GM23338 (cell line): ENCODE data around the gene MDM2. TPM values are rescaled to one million over a fixed set of nuclear protein-coding genes. Genes with fewer than 3 reads are reported as not detected.

ENCODE experiments used
- ATAC-seq: fragments of 200-7000 bp; cut with Tn5 transposase; 3 replicates; pipeline ENCODE4 v1.9.1; 2020
- DNase-seq: peaks from one replicate; pipeline ENCODE4 v3.0.0-alpha.2; 2015; ENCODE audit warnings: low spot score
- H2AFZ ChIP-seq: fragments of 200-600 bp; sonication (generic); 2 replicates; pipeline ENCODE4 v1.8.0; 2016; ENCODE audit warnings: antibody characterized with exemption, mild to moderate bottlenecking, moderate library complexity
- H3F3A ChIP-seq: fragments of 200-600 bp; sonication (generic); replicated peaks from 2 replicates; pipeline ENCODE4 v1.8.0; 2017; ENCODE audit warnings: antibody characterized with exemption, mixed run types, low read depth
- H3K27ac ChIP-seq: fragments of 200-600 bp; sonication (generic); 2 replicates; pipeline ENCODE4 v1.6.1; 2016; ENCODE audit warnings: low read depth
- H3K27me3 ChIP-seq: fragments of 200-600 bp; sonication (generic); 2 replicates; pipeline ENCODE4 v1.8.0; 2016; ENCODE audit warnings: mild to moderate bottlenecking, mixed run types, moderate library complexity; ENCODE audit not compliant: insufficient read depth
- H3K36me3 ChIP-seq: fragments of 200-600 bp; sonication (generic); 2 replicates; pipeline ENCODE4 v1.8.0; 2016; ENCODE audit warnings: mild to moderate bottlenecking; ENCODE audit not compliant: insufficient read depth
- H3K4me1 ChIP-seq: fragments of 200-600 bp; sonication (generic); 2 replicates; pipeline ENCODE4 v1.8.0; 2016; ENCODE audit warnings: mild to moderate bottlenecking, moderate library complexity; ENCODE audit not compliant: insufficient read depth
- H3K4me2 ChIP-seq: fragments of 200-600 bp; sonication (generic); 2 replicates; pipeline ENCODE4 v1.7.1; 2017; ENCODE audit warnings: mixed run types
- H3K4me3 ChIP-seq: fragments of 200-600 bp; sonication (generic); 2 replicates; pipeline ENCODE4 v1.6.1; 2016; ENCODE audit warnings: mixed run types
- H3K79me2 ChIP-seq: fragments of 200-600 bp; sonication (generic); replicated peaks from 2 replicates; pipeline ENCODE4 v1.8.0; 2017; ENCODE audit warnings: mild to moderate bottlenecking; ENCODE audit not compliant: insufficient read depth
- H3K9me2 ChIP-seq: fragments of 200-600 bp; sonication (generic); 2 replicates; pipeline ENCODE4 v1.8.0; 2017; ENCODE audit not compliant: insufficient read depth
- H4K20me1 ChIP-seq: fragments of 200-600 bp; sonication (generic); replicated peaks from 2 replicates; pipeline ENCODE4 v1.8.0; 2017; ENCODE audit warnings: mild to moderate bottlenecking; ENCODE audit not compliant: insufficient read depth
- H3K27ac Mint-ChIP-seq: 2 replicates; pipeline ENCODE4 v1.8.0; 2020; ENCODE audit warnings: inconsistent platforms, mild to moderate bottlenecking, moderate library complexity, mixed read lengths
- H3K27me3 Mint-ChIP-seq: 3 replicates; pipeline ENCODE4 v1.8.0; 2022; ENCODE audit warnings: low read depth, mild to moderate bottlenecking, moderate library complexity, mixed read lengths, inconsistent platforms; ENCODE audit not compliant: insufficient read depth, poor library complexity
- H3K36me3 Mint-ChIP-seq: 3 replicates; pipeline ENCODE4 v1.8.0; 2021; ENCODE audit warnings: low read depth, mild to moderate bottlenecking, inconsistent platforms, moderate library complexity, mixed read lengths
- H3K4me1 Mint-ChIP-seq: 3 replicates; pipeline ENCODE4 v1.8.0; 2020; ENCODE audit warnings: mild to moderate bottlenecking, inconsistent platforms, mixed read lengths
- H3K4me3 Mint-ChIP-seq: 3 replicates; pipeline ENCODE4 v1.8.0; 2021; ENCODE audit warnings: moderate library complexity, mild to moderate bottlenecking, inconsistent platforms, mixed read lengths
- H3K9me3 Mint-ChIP-seq: 3 replicates; pipeline ENCODE4 v1.8.0; 2020; ENCODE audit warnings: moderate library complexity, mild to moderate bottlenecking, inconsistent platforms, mixed read lengths
- CREB1 ChIP-seq: fragments of 250-450 bp; sonication (Bioruptor Pico); IDR thresholded peaks from 2 replicates; pipeline ENCODE4 v1.5.0; 2020; ENCODE audit warnings: low read depth, mild to moderate bottlenecking, moderate library complexity
- CTCF ChIP-seq, 2 experiments: fragments of 200-600 bp in 1 of 2; sonication (generic) in 1 of 2; conservative IDR thresholded peaks; 2 replicates each; pipeline versions ENCODE4 v1.5.1 to v1.6.1; 2016 to 2017; ENCODE audit warnings: antibody characterized with exemption in 2 of 2, low read depth in 2 of 2, mild to moderate bottlenecking in 2 of 2, moderate library complexity in 1 of 2
- EZH2 ChIP-seq: fragments of 200-600 bp; sonication (generic); IDR thresholded peaks from one replicate; pipeline ENCODE4 v1.8.0; 2017; ENCODE audit warnings: antibody characterized with exemption, mild to moderate bottlenecking, low read depth; ENCODE audit not compliant: unreplicated experiment
- EZH2phosphoT487 ChIP-seq: fragments of 200-600 bp; sonication (generic); IDR thresholded peaks from one replicate; pipeline ENCODE4 v1.8.1; 2018; ENCODE audit warnings: antibody characterized with exemption; ENCODE audit not compliant: unreplicated experiment
- NANOG ChIP-seq: IDR thresholded peaks from 2 replicates; pipeline ENCODE4 v1.6.1; 2016; ENCODE audit warnings: antibody characterized with exemption, borderline replicate concordance
- POLR2AphosphoS5 ChIP-seq: IDR thresholded peaks from 2 replicates; pipeline ENCODE4 v1.6.1; 2016; ENCODE audit warnings: antibody characterized with exemption, low read depth
- STAT1 ChIP-seq: IDR thresholded peaks from one replicate; pipeline ENCODE4 v1.6.1; 2016; ENCODE audit warnings: antibody characterized with exemption; ENCODE audit not compliant: unreplicated experiment
- ZNF114 ChIP-seq: fragments of 250-450 bp; sonication (Bioruptor Pico); IDR thresholded peaks from 2 replicates; pipeline ENCODE4 v1.5.0; 2020; ENCODE audit warnings: mild to moderate bottlenecking, moderate library complexity
- ZNF331 ChIP-seq: fragments of 250-450 bp; sonication (Bioruptor Pico); IDR thresholded peaks from 2 replicates; pipeline ENCODE4 v1.5.0; 2020; ENCODE audit warnings: low read depth, mild to moderate bottlenecking, moderate library complexity
- polyA plus RNA-seq: library from polyadenylated mRNA; unstranded; fragments of >200 nt; fragmentation: Nextera tagmentation; extraction: Ambion mirVana; gene quantifications from 2 replicates; pipeline ENCODE4 v1.2.1, GENCODE V29; 2016
- total RNA-seq: library from RNA; depleted of rRNA; stranded (reverse); fragments of >200 nt; shearing (Covaris generic); gene quantifications from 2 replicates; pipeline ENCODE4 v1.2.3, GENCODE V29; 2014
- TF ChIP-seq, protein P1 (sequence below): fragments of 250-450 bp; sonication (Bioruptor Pico); IDR thresholded peaks from 2 replicates; pipeline ENCODE4 v1.5.0; 2020; ENCODE audit warnings: mild to moderate bottlenecking, moderate library complexity

The MDM2 gene
- total and polyA plus RNA-seq, 2 experiments from 2014 or later = 105 to 136 TPM

- Histone ChIP-seq H3K4me3 (no peak overlapping the region), H3K4me2 (no peak overlapping the region), H3K9me2 (no peaks in the 10 kb centered on the region), H3K36me3 (no peaks in the 10 kb centered on the region), H4K20me1 (no peaks in the 10 kb centered on the region), H3K79me2 (no peaks in the 10 kb centered on the region), H3F3A (no peaks in the 10 kb centered on the region), H3K27ac (no peak overlapping the region), H3K4me1 (no peaks in the 10 kb centered on the region), H2AFZ (peak overlapping the region; percentile 39; the same call in 1 of the 2 replicates), H3K27me3 (no peaks in the 10 kb centered on the region)
- no peak; the same call in 2 of the 3 replicates for ATAC-seq
- TF ChIP-seq POLR2AphosphoS5 (no peak), ZNF331 (CRISPR knock-in tag) (no peak), EZH2 (no peak), ZNF114 (CRISPR knock-in tag) (no peak), CTCF (conservative IDR thresholded peaks at IDR 0.05; ENCODE audit: low read depth in 2 of 2) (peak in 1 of 2 experiments; percentile 48; a peak in 2 of 4 replicates)
- Mint-ChIP-seq H3K9me3 (no peaks in the 10 kb centered on the region), H3K4me3 (no peak overlapping the region), H3K27me3 (no peaks in the 10 kb centered on the region), H3K27ac (no peak overlapping the region), H3K4me1 (peaks cover 7% of the 10 kb centered on the region; the same call in 2 of the 3 replicates), H3K36me3 (no peaks in the 10 kb centered on the region)
- no peak for DNase-seq
These were observed 91.3 kb downstream of the MDM2 start for GRCh38 chr12:68899251-68899771.

DNA sequence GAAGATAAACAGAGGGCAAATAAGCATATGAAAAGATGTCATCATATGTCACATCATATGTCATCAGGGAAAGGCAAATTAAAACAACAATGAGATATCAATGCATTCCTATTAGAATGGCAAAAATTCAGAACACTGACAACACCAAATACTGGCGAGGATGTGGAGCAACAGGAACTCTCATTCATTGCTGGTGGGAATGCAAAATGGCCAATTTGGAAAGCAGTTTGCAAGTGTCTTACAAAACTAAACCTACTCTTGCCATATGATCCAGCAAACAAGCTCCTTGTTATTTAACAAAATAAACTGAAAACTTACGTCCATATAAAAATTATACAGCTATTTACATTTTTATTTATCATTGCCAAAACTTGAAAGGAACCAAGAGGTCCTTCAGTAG is 92.3 kb downstream of the MDM2 start:
- Histone ChIP-seq H3K27ac (no peak overlapping the region), H3K36me3 (no peaks in the 10 kb centered on the region), H3K4me2 (no peak overlapping the region), H4K20me1 (no peaks in the 10 kb centered on the region), H3K79me2 (no peaks in the 10 kb centered on the region), H3K9me2 (no peaks in the 10 kb centered on the region), H3K4me1 (no peaks in the 10 kb centered on the region), H3K4me3 (no peak overlapping the region), H2AFZ (no peak overlapping the region), H3K27me3 (no peaks in the 10 kb centered on the region), H3F3A (no peaks in the 10 kb centered on the region)
- Mint-ChIP-seq H3K36me3 (no peaks in the 10 kb centered on the region), H3K27me3 (no peaks in the 10 kb centered on the region), H3K9me3 (no peaks in the 10 kb centered on the region), H3K27ac (no peak overlapping the region), H3K4me3 (no peak overlapping the region), H3K4me1 (peaks cover 7% of the 10 kb centered on the region; the same call in 2 of the 3 replicates)
- no peak for ATAC-seq
- DNase-seq = no peak
- TF ChIP-seq ZNF331 (CRISPR knock-in tag) (no peak), STAT1 (no peak), NANOG (no peak), CTCF (conservative IDR thresholded peaks at IDR 0.05; ENCODE audit: low read depth in 2 of 2) (no peak), CREB1 (CRISPR knock-in tag) (no peak), POLR2AphosphoS5 (no peak), ZNF114 (CRISPR knock-in tag) (no peak), EZH2phosphoT487 (no peak), EZH2 (no peak)
- TF ChIP-seq, protein P1, sequence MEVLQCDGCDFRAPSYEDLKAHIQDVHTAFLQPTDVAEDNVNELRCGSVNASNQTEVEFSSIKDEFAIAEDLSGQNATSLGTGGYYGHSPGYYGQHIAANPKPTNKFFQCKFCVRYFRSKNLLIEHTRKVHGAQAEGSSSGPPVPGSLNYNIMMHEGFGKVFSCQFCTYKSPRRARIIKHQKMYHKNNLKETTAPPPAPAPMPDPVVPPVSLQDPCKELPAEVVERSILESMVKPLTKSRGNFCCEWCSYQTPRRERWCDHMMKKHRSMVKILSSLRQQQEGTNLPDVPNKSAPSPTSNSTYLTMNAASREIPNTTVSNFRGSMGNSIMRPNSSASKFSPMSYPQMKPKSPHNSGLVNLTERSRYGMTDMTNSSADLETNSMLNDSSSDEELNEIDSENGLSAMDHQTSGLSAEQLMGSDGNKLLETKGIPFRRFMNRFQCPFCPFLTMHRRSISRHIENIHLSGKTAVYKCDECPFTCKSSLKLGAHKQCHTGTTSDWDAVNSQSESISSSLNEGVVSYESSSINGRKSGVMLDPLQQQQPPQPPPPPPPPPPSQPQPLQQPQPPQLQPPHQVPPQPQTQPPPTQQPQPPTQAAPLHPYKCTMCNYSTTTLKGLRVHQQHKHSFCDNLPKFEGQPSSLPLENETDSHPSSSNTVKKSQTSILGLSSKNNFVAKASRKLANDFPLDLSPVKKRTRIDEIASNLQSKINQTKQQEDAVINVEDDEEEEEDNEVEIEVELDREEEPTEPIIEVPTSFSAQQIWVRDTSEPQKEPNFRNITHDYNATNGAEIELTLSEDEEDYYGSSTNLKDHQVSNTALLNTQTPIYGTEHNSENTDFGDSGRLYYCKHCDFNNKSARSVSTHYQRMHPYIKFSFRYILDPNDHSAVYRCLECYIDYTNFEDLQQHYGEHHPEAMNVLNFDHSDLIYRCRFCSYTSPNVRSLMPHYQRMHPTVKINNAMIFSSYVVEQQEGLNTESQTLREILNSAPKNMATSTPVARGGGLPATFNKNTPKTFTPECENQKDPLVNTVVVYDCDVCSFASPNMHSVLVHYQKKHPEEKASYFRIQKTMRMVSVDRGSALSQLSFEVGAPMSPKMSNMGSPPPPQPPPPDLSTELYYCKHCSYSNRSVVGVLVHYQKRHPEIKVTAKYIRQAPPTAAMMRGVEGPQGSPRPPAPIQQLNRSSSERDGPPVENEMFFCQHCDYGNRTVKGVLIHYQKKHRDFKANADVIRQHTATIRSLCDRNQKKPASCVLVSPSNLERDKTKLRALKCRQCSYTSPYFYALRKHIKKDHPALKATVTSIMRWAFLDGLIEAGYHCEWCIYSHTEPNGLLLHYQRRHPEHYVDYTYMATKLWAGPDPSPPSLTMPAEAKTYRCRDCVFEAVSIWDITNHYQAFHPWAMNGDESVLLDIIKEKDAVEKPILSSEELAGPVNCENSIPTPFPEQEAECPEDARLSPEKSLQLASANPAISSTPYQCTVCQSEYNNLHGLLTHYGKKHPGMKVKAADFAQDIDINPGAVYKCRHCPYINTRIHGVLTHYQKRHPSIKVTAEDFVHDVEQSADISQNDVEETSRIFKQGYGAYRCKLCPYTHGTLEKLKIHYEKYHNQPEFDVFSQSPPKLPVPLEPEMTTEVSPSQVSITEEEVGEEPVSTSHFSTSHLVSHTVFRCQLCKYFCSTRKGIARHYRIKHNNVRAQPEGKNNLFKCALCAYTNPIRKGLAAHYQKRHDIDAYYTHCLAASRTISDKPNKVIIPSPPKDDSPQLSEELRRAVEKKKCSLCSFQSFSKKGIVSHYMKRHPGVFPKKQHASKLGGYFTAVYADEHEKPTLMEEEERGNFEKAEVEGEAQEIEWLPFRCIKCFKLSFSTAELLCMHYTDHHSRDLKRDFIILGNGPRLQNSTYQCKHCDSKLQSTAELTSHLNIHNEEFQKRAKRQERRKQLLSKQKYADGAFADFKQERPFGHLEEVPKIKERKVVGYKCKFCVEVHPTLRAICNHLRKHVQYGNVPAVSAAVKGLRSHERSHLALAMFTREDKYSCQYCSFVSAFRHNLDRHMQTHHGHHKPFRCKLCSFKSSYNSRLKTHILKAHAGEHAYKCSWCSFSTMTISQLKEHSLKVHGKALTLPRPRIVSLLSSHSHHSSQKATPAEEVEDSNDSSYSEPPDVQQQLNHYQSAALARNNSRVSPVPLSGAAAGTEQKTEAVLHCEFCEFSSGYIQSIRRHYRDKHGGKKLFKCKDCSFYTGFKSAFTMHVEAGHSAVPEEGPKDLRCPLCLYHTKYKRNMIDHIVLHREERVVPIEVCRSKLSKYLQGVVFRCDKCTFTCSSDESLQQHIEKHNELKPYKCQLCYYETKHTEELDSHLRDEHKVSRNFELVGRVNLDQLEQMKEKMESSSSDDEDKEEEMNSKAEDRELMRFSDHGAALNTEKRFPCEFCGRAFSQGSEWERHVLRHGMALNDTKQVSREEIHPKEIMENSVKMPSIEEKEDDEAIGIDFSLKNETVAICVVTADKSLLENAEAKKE (CRISPR knock-in tag) = no peak
